GM12872 (cell line): ENCODE measurements around the gene STRAP.

Experiments used
- TF ChIP-seq, protein P1 (sequence below): IDR thresholded peaks from 3 replicates; pipeline ENCODE4 v1.5.1; 2011; ENCODE audit warnings: low read depth, mild to moderate bottlenecking, low read length, moderate library complexity; ENCODE audit not compliant: insufficient read depth

Gene STRAP

DNA sequence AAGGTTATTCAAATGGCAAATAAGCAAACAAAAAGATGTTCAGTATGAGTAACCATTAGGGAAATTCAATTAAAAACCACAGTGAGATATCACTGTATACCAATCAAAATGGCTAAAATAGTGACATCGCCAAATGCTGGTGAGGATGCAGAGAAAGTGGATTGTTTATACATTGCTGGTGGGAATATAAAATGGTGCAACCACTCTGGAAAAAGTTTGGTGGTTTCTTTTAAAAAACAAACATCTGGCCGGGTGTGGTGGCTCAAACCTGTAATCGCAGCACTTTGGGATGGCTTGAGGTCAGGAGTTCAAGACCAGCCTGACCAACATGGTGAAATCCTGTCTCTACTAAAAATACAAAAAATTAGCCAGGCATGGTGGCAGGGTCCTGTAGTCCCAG, 14.0 kb upstream of the STRAP start:
- TF ChIP-seq, protein P1, sequence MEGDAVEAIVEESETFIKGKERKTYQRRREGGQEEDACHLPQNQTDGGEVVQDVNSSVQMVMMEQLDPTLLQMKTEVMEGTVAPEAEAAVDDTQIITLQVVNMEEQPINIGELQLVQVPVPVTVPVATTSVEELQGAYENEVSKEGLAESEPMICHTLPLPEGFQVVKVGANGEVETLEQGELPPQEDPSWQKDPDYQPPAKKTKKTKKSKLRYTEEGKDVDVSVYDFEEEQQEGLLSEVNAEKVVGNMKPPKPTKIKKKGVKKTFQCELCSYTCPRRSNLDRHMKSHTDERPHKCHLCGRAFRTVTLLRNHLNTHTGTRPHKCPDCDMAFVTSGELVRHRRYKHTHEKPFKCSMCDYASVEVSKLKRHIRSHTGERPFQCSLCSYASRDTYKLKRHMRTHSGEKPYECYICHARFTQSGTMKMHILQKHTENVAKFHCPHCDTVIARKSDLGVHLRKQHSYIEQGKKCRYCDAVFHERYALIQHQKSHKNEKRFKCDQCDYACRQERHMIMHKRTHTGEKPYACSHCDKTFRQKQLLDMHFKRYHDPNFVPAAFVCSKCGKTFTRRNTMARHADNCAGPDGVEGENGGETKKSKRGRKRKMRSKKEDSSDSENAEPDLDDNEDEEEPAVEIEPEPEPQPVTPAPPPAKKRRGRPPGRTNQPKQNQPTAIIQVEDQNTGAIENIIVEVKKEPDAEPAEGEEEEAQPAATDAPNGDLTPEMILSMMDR, result no peak

DNA sequence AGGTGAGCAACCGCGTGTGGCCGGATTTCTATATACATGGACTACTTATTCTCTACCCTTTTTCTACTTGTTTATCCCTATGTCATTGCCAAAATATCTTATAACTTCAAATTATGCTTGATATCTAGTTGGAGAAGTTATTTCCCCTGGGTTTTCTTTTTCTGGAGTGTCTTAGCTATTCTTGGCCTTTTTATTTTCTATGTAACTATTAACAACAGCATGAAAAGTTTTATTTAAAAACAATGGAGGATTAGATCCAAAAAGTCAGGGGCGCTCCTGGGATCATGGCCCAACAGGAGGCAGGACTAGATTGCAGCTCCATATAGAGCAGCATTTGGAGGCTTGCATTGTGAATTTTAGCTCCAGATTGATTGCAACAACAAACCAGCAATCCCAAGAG, 8.6 kb upstream of the STRAP start:
- TF ChIP-seq, protein P1, result no peak

DNA sequence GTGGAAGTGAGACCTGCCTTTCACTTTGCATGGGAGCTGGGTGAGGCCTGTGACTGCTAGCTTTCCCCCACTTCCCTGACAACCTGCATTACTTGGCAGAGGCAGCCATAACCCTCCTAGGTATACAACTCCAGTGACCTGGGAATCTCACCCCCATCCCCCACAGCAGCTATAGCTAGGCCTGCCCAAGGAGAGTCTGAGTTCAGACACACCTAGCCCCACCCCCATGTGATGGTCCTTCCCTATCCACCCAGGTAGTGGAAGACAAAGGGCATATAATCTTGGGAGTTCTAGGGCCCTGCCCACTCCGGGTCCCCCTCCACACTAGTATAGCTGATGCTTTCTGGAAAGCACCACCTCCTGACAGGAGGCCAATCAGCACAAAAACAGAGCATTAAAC, 6.3 kb upstream of the STRAP start:
- TF ChIP-seq, protein P1, result no peak

DNA sequence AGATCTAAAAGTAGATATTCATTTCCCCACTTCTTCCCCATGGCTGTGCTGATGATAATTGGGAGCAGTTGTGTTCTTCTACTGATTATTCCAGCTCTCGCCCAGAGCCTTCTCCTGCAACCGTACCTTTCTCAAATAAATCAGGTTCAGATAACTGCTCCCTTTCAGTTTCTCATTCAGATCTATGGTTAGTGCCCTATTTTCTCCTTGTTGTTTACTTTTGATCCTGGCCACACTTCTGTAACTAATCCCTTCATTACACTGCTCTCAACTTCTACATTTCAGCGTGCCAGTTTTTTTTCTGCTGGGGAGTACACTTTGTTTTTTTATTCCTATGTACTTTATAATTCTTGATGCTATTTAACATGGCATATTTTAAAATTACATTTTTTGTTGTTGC, 2.8 kb upstream of the STRAP start:
- TF ChIP-seq, protein P1, result no peak

DNA sequence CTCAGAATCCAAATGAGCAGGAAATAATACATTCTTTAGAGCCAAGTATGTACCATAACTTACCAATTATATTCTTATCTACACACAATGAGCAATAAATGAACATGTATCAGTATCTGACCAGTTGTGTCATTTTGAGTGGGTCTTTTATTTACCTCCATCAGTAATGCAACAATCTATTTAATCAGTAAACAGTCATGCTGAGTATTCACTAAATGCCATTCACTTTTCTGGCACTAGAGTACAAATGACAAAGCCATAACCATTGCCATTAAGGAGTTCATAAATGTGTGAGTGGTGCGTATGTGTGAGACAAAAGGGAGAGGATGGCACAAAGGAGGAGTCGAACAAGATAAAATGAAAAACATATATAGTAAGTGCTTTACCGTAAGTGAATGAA, 1.5 kb upstream of the STRAP start:
- TF ChIP-seq, protein P1, result no peak

DNA sequence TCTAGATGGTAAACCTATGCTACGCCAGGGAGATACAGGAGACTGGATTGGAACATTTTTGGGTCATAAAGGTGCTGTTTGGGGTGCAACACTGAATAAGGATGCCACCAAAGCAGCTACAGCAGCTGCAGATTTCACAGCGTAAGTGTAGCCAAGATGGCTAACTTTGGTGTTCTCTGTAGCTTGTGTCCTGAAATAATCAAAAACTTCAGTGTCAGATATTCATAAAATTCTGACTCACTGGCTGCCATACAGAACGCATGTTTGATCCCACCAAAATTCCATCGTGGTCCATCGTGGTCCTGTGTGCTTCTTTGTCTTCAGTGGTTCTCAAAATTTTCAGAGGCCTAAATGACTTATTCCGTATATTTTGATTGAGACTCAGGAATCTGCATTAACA, 1.3 kb downstream of the STRAP start:
- TF ChIP-seq, protein P1, result no peak

DNA sequence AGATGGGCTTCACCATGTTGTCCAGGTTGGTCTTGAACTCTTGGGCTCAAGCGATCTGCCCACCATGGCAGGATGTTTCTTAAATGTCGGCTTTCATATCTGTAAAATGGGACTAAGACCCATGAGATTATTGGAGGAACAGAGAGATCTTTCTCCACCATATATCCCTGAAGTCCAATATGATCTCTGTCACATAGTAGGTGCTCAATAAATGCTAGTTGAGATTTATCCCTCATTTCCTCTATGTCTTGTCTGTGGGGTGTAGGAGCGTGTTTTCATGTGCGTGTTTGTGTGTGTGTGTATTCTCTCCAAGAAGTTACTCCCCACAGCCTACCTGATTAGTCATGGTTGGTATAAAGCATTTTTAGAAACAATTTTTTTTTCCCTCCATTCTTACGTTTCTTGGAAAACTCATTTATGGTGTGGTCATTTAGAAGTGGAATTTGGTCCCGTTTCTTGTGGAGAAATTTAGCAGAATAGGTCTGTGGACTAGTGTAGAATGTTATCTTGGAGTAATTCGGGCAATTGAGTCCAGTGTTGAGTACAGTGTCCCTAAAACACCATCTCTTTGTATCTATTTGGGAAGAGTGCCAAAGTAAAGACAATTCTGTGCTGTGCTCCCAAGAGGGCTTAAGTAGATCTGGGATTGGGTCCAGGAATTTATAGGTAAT, 4.3 kb downstream of the STRAP start:
- TF ChIP-seq, protein P1, result no peak
